Measurements from ENCODE around the gene NT5DC4.

NT5DC4 gene

GRCh38 chr2:112718863-112719370 is 1.9 kb upstream of the NT5DC4 start:
- TF ChIP-seq REST (IDR thresholded peaks at IDR 0.05; ENCODE audit: insufficient read depth in 1 of 2, low read depth in 2 of 2, low read length in 2 of 2) (no peak), FOXP2 (optimal IDR thresholded peaks at IDR 0.05; ENCODE audit: borderline replicate concordance, extremely low read depth, extremely low read length, insufficient read depth) (no peak), POLR2AphosphoS5 (IDR thresholded peaks at IDR 0.05; ENCODE audit: low read depth, low read length) (no peak), TAF1 (IDR thresholded peaks at IDR 0.05; ENCODE audit: borderline replicate concordance, insufficient read depth, low read length) (no peak), SIN3A (IDR thresholded peaks at IDR 0.05; ENCODE audit: borderline replicate concordance, insufficient read depth, low read length) (no peak)

- TF ChIP-seq POLR2AphosphoS5 (IDR thresholded peaks at IDR 0.05; ENCODE audit: low read depth, low read length), result no peak
- no peak for TF ChIP-seq FOXP2 (optimal IDR thresholded peaks at IDR 0.05; ENCODE audit: borderline replicate concordance, extremely low read depth, extremely low read length, insufficient read depth)
- no peak for TF ChIP-seq REST (IDR thresholded peaks at IDR 0.05; ENCODE audit: insufficient read depth in 1 of 2, low read depth in 2 of 2, low read length in 2 of 2)
- TF ChIP-seq TAF1 (IDR thresholded peaks at IDR 0.05; ENCODE audit: borderline replicate concordance, insufficient read depth, low read length), result no peak
- TF ChIP-seq SIN3A (IDR thresholded peaks at IDR 0.05; ENCODE audit: borderline replicate concordance, insufficient read depth, low read length), result no peak
These were observed 1.2 kb downstream of the NT5DC4 start for GRCh38 chr2:112721819-112722522.

- no peak for TF ChIP-seq POLR2AphosphoS5 (IDR thresholded peaks at IDR 0.05; ENCODE audit: low read depth, low read length)
- no peak for TF ChIP-seq TAF1 (IDR thresholded peaks at IDR 0.05; ENCODE audit: borderline replicate concordance, insufficient read depth, low read length)
- TF ChIP-seq REST (IDR thresholded peaks at IDR 0.05; ENCODE audit: insufficient read depth in 1 of 2, low read depth in 2 of 2, low read length in 2 of 2), result no peak
- no peak for TF ChIP-seq SIN3A (IDR thresholded peaks at IDR 0.05; ENCODE audit: borderline replicate concordance, insufficient read depth, low read length)
- no peak for TF ChIP-seq FOXP2 (optimal IDR thresholded peaks at IDR 0.05; ENCODE audit: borderline replicate concordance, extremely low read depth, extremely low read length, insufficient read depth)
These were observed 2.2 kb downstream of the NT5DC4 start for GRCh38 chr2:112722816-112723546.

GRCh38 chr2:112723547-112723940 is 2.7 kb downstream of the NT5DC4 start:
- TF ChIP-seq FOXP2 (optimal IDR thresholded peaks at IDR 0.05; ENCODE audit: borderline replicate concordance, extremely low read depth, extremely low read length, insufficient read depth) (no peak), REST (IDR thresholded peaks at IDR 0.05; ENCODE audit: insufficient read depth in 1 of 2, low read depth in 2 of 2, low read length in 2 of 2) (no peak), TAF1 (IDR thresholded peaks at IDR 0.05; ENCODE audit: borderline replicate concordance, insufficient read depth, low read length) (no peak), POLR2AphosphoS5 (IDR thresholded peaks at IDR 0.05; ENCODE audit: low read depth, low read length) (no peak), SIN3A (IDR thresholded peaks at IDR 0.05; ENCODE audit: borderline replicate concordance, insufficient read depth, low read length) (no peak)

Measured in PFSK-1 (cell line).